ENCODE data around the gene AFDN.

Gene AFDN

DNA sequence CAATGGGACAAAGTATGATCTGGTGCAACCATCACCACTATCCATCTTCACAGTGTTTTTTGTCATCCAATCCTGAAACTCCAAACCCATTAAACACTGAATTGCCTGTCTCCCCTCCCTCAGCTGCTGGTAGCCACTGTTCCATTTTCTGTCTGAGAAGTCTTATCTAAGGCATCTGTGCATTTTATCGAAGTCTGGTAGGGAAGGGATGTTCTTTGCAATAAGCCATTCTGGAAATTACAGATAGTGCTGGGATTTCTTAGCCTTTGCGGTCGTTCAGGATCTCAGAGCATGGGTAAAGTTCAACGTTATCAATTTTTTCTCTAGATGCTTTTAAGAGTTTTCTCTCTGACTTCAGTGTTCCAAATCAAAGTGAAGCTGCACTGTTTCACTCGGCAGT is 194.9 kb downstream of the AFDN start:
- peak; percentile 74 for TF ChIP-seq GATA2 (IDR thresholded peaks at IDR 0.05; ENCODE audit: low read depth, low read length)
- no peak for TF ChIP-seq GATA3 (IDR thresholded peaks at IDR 0.05; ENCODE audit: low read depth, low read length)

Data from SH-SY5Y (cell line).